B cell (primary cell): ENCODE results near the gene TRABD2A. TPM values are rescaled to one million over a fixed set of nuclear protein-coding genes. Genes with fewer than 3 reads are reported as not detected.

Experiments
- ATAC-seq: fragments of 200-7000 bp; cut with Tn5 transposase; one replicate; pipeline ENCODE4 v1.10.0; 2021; ENCODE audit warnings: low read depth, mild to moderate bottlenecking, moderate number of reproducible peaks, moderate library complexity
- CTCF ChIA-PET: fragments of 350-600 bp; sonication (Branson Sonifier 250); formaldehyde crosslinking; loops from one replicate; lab custom pipeline; 2021; ENCODE audit warnings: antibody characterized with exemption, inconsistent platforms; lab: Charles Lee
- POLR2A ChIA-PET: fragments of 350-600 bp; sonication (Branson Sonifier 250); formaldehyde crosslinking; loops from one replicate; lab custom pipeline; 2021; ENCODE audit warnings: antibody characterized with exemption; lab: Charles Lee
- DNase-seq: peaks from one replicate; pipeline ENCODE4 v3.0.0; 2013
- H2AFZ ChIP-seq: 2 replicates; pipeline ENCODE4 v1.6.1; 2012; ENCODE audit warnings: mild to moderate bottlenecking, low read depth, low read length; ENCODE audit not compliant: insufficient read depth, poor library complexity, severe bottlenecking
- H3K27ac ChIP-seq, 2 donors: 1 replicate in 1 of 2; 2 replicates in 1 of 2; pipeline ENCODE4 v1.5.1; 2012 to 2013; ENCODE audit warnings: low read length in 2 of 2, mild to moderate bottlenecking in 2 of 2, moderate library complexity in 1 of 2
- H3K27me3 ChIP-seq, 4 experiments: fragments of 200-600 bp in 1 of 4; sonication (generic) in 1 of 4; replicated peaks in 1 of 4; 1 replicate in 2 of 4; 2 replicates in 2 of 4; pipeline versions ENCODE4 v1.6.1 to v1.7.0; 2013 to 2016; ENCODE audit warnings: low read length in 3 of 4, mild to moderate bottlenecking in 2 of 4, mixed read lengths in 1 of 4, moderate library complexity in 1 of 4; ENCODE audit not compliant: insufficient read depth in 4 of 4, control insufficient read depth in 3 of 4; ENCODE audit errors: control extremely low read depth in 1 of 4
- H3K36me3 ChIP-seq, 2 experiments: replicated peaks in 1 of 2; 1 replicate in 1 of 2; 2 replicates in 1 of 2; pipeline versions ENCODE4 v1.6.1 to v1.7.1; 2013; ENCODE audit warnings: low read length in 1 of 2; ENCODE audit not compliant: insufficient read depth in 2 of 2, control insufficient read depth in 1 of 2; ENCODE audit errors: control extremely low read depth in 1 of 2, extremely low read depth in 1 of 2
- H3K4me1 ChIP-seq, 2 donors: fragments of 200-600 bp in 1 of 2; sonication (generic) in 1 of 2; 1 replicate in 1 of 2; 2 replicates in 1 of 2; pipeline versions ENCODE4 v1.5.1 to v1.6.1; 2013 to 2017; ENCODE audit warnings: low read length in 2 of 2; ENCODE audit not compliant: control insufficient read depth in 2 of 2, insufficient read depth in 2 of 2
- H3K4me2 ChIP-seq: replicated peaks from 2 replicates; pipeline ENCODE3; 2012; ENCODE audit warnings: mild to moderate bottlenecking, low read depth, low read length; ENCODE audit not compliant: poor library complexity, severe bottlenecking
- H3K4me3 ChIP-seq, 5 experiments: fragments of 200-600 bp in 1 of 5; sonication (generic) in 1 of 5; 1 replicate in 3 of 5; 2 replicates in 2 of 5; pipeline versions ENCODE4 v1.5.1 to v1.7.0; 2011 to 2016; ENCODE audit warnings: low read length in 4 of 5, mild to moderate bottlenecking in 4 of 5, low read depth in 2 of 5, control low read depth in 1 of 5, moderate library complexity in 1 of 5; ENCODE audit not compliant: insufficient read depth in 1 of 5; ENCODE audit errors: control extremely low read depth in 1 of 5, extremely low read depth in 1 of 5
- H3K79me2 ChIP-seq: fragments of 200-600 bp; sonication (generic); one replicate; pipeline ENCODE4 v1.6.0; 2016; ENCODE audit warnings: low read length; ENCODE audit not compliant: control insufficient read depth, insufficient read depth
- H3K9ac ChIP-seq: fragments of 200-600 bp; sonication (generic); 2 replicates; pipeline ENCODE4 v1.6.1; 2017; ENCODE audit warnings: mild to moderate bottlenecking, low read length, moderate library complexity
- H3K9me3 ChIP-seq, 3 donors: one replicate each; pipeline versions ENCODE4 v1.6.1 to v1.7.1; 2013; ENCODE audit warnings: low read length in 2 of 3; ENCODE audit not compliant: control insufficient read depth in 2 of 3, insufficient read depth in 1 of 3; ENCODE audit errors: control extremely low read depth in 1 of 3
- H4K20me1 ChIP-seq: 2 replicates; pipeline ENCODE4 v1.6.0; 2012; ENCODE audit warnings: mild to moderate bottlenecking, low read length; ENCODE audit not compliant: insufficient read depth, control insufficient read depth, poor library complexity, severe bottlenecking
- H3K27ac Mint-ChIP-seq: one replicate; pipeline ENCODE4 v1.8.0; 2021; ENCODE audit warnings: mixed read lengths
- H3K27me3 Mint-ChIP-seq: one replicate; pipeline ENCODE4 v1.8.0; 2021; ENCODE audit warnings: mixed read lengths
- H3K4me1 Mint-ChIP-seq: one replicate; pipeline ENCODE4 v1.8.0; 2021; ENCODE audit warnings: mixed read lengths
- H3K4me3 Mint-ChIP-seq: one replicate; pipeline ENCODE4 v1.8.0; 2021; ENCODE audit warnings: mixed read lengths
- H3K9me3 Mint-ChIP-seq: one replicate; pipeline ENCODE4 v1.8.0; 2022; ENCODE audit warnings: mixed read lengths; ENCODE audit not compliant: insufficient read depth
- EZH2 ChIP-seq: IDR thresholded peaks from 2 replicates; pipeline ENCODE4 v1.6.1; 2012; ENCODE audit warnings: borderline replicate concordance, low read depth, mild to moderate bottlenecking, moderate library complexity, low read length; ENCODE audit not compliant: insufficient read depth, poor library complexity, severe bottlenecking
- WGBS: methylation state at CpG from one replicate; pipeline ENCODE4 v1.1.5; 2013; ENCODE audit warnings: missing lambda C conversion rate; ENCODE audit not compliant: insufficient coverage; 5-methylcytosine and 5-hydroxymethylcytosine counted together
- intact Hi-C: fragments of 100-400 bp; cut with micrococcal nuclease; formaldehyde crosslinking; loops from one replicate; pipeline ENCODE4 v1.10.0; 2022
- polyA plus RNA-seq: library from polyadenylated mRNA; depleted of rRNA; stranded (reverse); fragments of >200 nt; gene quantifications from 2 replicates; pipeline ENCODE4 v1.2.3, GENCODE V29; 2012
- total RNA-seq, 2 donors: library from RNA; stranded (reverse); fragments of 120-200 nt in 1 of 2; gene quantifications; 1 replicate in 1 of 2; 2 replicates in 1 of 2; pipeline versions ENCODE4 v1.2.3 to v1.2.4, GENCODE V29; 2013 to 2022
- TF ChIP-seq, protein P1 (sequence below): fragments of 200-600 bp; IDR thresholded peaks from one replicate; pipeline ENCODE4 v1.8.0; 2022; ENCODE audit warnings: antibody characterized with exemption, mild to moderate bottlenecking

Gene TRABD2A
- total and polyA plus RNA-seq, 2 donors (not counting 1 experiment from before 2014, with no cell fraction given): 10.1 to 11.3 TPM

DNA sequence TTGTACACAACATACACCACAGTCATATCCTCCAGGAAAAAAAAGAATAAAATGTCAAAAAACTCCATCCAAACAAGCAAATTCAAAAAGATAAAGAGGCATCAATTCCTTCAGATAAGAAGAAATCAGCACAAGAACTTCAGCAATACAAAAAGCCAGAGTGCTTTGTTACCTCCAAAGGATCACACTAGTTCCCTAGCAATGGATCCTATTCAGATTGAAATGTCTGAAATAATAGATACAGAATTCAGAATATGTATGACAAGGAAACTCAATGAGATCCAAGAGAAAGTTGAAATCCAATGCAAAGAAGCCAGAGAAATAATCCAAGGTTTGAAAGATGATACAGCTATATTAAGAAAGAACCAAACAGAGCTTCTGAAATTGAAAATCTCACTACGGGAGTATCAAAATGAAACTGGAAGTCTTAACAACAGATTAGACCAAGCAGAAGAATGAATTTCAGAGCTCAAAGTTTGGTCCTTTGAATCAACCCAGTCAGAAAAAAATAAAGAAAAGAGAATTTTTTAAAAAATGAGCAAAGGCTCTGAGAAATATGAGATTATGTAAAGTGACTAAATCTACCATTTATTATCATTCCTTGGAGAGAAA, 80.6 kb downstream of the TRABD2A start:
- no peaks in the 10 kb centered on the region for H3K27me3 ChIP-seq
- no peaks in the 10 kb centered on the region for H3K36me3 ChIP-seq
- Mint-ChIP-seq H3K27me3 (peaks cover 3% of the 10 kb centered on the region), H3K4me1 (peaks cover 2% of the 10 kb centered on the region), H3K4me3 (no peak overlapping the region), H3K9me3 (peaks cover 7% of the 10 kb centered on the region), H3K27ac (no peak overlapping the region)
- H3K4me2 ChIP-seq: no peak overlapping the region
- POLR2A ChIA-PET: no interaction called here
- no peaks in the 10 kb centered on the region for H3K4me1 ChIP-seq
- no peaks in the 10 kb centered on the region for H3K79me2 ChIP-seq
- CTCF ChIA-PET: no interaction called here
- WGBS: 60% methylated on average over 1 of the region's 1 CpG
- ATAC-seq (no peak), DNase-seq (no peak)
- no peak for TF ChIP-seq EZH2
- TF ChIP-seq, protein P1, sequence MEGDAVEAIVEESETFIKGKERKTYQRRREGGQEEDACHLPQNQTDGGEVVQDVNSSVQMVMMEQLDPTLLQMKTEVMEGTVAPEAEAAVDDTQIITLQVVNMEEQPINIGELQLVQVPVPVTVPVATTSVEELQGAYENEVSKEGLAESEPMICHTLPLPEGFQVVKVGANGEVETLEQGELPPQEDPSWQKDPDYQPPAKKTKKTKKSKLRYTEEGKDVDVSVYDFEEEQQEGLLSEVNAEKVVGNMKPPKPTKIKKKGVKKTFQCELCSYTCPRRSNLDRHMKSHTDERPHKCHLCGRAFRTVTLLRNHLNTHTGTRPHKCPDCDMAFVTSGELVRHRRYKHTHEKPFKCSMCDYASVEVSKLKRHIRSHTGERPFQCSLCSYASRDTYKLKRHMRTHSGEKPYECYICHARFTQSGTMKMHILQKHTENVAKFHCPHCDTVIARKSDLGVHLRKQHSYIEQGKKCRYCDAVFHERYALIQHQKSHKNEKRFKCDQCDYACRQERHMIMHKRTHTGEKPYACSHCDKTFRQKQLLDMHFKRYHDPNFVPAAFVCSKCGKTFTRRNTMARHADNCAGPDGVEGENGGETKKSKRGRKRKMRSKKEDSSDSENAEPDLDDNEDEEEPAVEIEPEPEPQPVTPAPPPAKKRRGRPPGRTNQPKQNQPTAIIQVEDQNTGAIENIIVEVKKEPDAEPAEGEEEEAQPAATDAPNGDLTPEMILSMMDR: no peak
- peaks cover 2 to 7% (median 5%) of the 10 kb centered on the region in 3 donors for H3K9me3 ChIP-seq
- H3K9ac ChIP-seq: no peak overlapping the region
- H3K4me3 ChIP-seq: no peak overlapping the region
- no peak overlapping the region for H3K27ac ChIP-seq
- intact Hi-C loops: no loop called here
- no peaks in the 10 kb centered on the region for H4K20me1 ChIP-seq
- no peak overlapping the region for H2AFZ ChIP-seq

DNA sequence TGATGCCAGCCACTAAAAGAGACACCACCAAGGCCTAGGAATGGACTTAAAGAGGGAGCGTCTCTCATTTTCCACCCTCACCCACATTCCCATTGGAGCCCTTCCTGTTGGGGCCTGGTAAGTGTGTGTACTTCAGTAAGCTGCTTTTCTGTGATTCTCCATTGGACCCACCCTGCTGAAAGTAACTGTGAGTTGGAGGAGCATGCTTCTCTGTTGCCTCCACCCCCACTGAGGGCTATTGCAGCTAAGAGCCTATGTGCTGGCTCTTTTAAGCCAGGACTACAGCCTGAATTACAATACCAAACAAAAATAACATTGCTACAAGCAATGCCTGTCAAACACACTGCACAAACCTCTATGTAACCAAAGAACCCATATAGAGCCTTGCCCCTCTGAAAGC, 81.1 kb downstream of the TRABD2A start:
- no CpG with 5 or more reads among the region's 1 CpG for WGBS
- no peak overlapping the region for H3K4me3 ChIP-seq
- H3K27me3 Mint-ChIP-seq: peaks cover 3% of the 10 kb centered on the region
- H2AFZ ChIP-seq: no peak overlapping the region
- no peaks in the 10 kb centered on the region for H3K79me2 ChIP-seq
- H3K9ac ChIP-seq: no peak overlapping the region
- H4K20me1 ChIP-seq: no peaks in the 10 kb centered on the region
- DNase-seq (no peak), ATAC-seq (no peak)
- H3K36me3 ChIP-seq: no peaks in the 10 kb centered on the region
- POLR2A ChIA-PET: no interaction called here
- H3K27ac Mint-ChIP-seq: no peak overlapping the region
- TF ChIP-seq, protein P1: no peak
- no peak for TF ChIP-seq EZH2
- H3K4me3 Mint-ChIP-seq: no peak overlapping the region
- intact Hi-C loops: no loop called here
- CTCF ChIA-PET: no interaction called here
- H3K4me1 ChIP-seq: no peaks in the 10 kb centered on the region
- no peaks in the 10 kb centered on the region for H3K27me3 ChIP-seq
- H3K27ac ChIP-seq: no peak overlapping the region
- peaks cover 2% of the 10 kb centered on the region for H3K4me1 Mint-ChIP-seq
- H3K9me3 Mint-ChIP-seq: peaks cover 7% of the 10 kb centered on the region
- H3K9me3 ChIP-seq: peaks cover 2 to 7% (median 5%) of the 10 kb centered on the region in 3 donors
- no peak overlapping the region for H3K4me2 ChIP-seq
